Pons (tissue), 1 donor: Measurements from ENCODE around the gene POGK.

Experiments used
- DNase-seq: peaks from one replicate; pipeline ENCODE4 v3.0.0-alpha.2; 2016; ENCODE audit warnings: low spot score

POGK gene

GRCh38 chr1:166902279-166902678 lies 63.0 kb downstream of the POGK start:
- no peak for DNase-seq

DNA sequence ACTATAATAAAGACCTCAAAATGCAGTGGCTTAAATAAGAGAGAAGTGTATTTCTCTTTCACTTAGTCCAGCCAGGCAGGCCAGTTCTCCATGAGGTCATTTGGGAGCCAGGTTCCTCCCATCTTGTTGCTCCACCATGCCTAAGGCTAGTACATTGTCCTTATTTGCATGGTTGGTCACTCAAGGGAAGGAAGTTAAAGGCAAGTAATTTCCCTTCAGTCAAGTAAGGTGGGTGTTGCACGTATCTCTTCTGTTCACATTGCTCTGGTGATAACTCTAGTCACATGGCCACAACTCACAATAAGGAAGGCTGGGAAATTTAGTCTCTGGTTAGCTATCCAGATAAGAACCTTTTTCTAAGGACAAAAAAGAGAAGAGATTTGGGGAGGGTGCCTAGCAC lies 64.0 kb downstream of the POGK start:
- no peak for DNase-seq

- no peak for DNase-seq
Measured at GRCh38 chr1:166905136-166905535, 65.9 kb downstream of the POGK start.

DNA sequence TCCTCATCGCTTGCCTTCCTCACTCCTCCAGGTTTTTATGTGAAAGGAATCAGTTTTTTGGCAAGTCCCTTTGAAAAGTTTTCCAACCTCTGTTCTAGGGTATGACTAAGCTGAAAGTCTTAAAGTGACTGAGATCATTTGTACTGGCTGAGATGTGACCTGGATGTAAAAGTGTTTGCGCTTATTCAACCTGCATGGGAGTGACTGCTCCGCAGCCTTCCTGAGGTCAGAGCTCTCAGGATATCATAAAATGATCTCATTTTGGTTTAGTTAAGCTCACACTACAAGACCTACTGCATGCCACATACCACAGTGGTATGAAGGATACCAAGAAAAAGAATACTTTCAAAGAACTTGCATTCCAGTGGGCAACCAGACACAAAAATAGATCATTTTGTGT lies 66.6 kb downstream of the POGK start:
- DNase-seq: no peak
